H1 (cell line): ENCODE measurements around the gene TMEM156.

ENCODE experiments used
- GABPA ChIP-seq: IDR thresholded peaks from 2 replicates; pipeline ENCODE4 v1.6.1; 2011; ENCODE audit warnings: mild to moderate bottlenecking, low read length, moderate library complexity, borderline replicate concordance; ENCODE audit not compliant: insufficient read depth
- JUND ChIP-seq: IDR thresholded peaks from 2 replicates; pipeline ENCODE4 v1.6.1; 2011; ENCODE audit warnings: mild to moderate bottlenecking, improper control_type of control experiment, low read length
- KDM1A ChIP-seq: fragments of 200-600, 300-600 bp; sonication (generic); IDR thresholded peaks from 2 replicates; pipeline ENCODE4 v1.7.1; 2016; ENCODE audit warnings: mild to moderate bottlenecking, low read length, borderline replicate concordance
- POLR2A ChIP-seq, 2 experiments: IDR thresholded peaks; 1 replicate in 1 of 2; 2 replicates in 1 of 2; pipeline ENCODE4 v1.6.1; 2011; ENCODE audit warnings: low read depth in 2 of 2, low read length in 2 of 2, mild to moderate bottlenecking in 2 of 2; ENCODE audit errors: control extremely low read depth in 1 of 2
- RFX5 ChIP-seq: IDR thresholded peaks from 2 replicates; pipeline ENCODE4 v1.6.1; 2011; ENCODE audit warnings: low read depth, low read length, improper control_type of control experiment, borderline replicate concordance
- SP2 ChIP-seq: IDR thresholded peaks from 2 replicates; pipeline ENCODE4 v1.6.1; 2012; ENCODE audit warnings: mild to moderate bottlenecking, low read length, inconsistent platforms
- TF ChIP-seq, protein P1 (sequence below): IDR thresholded peaks from 2 replicates; pipeline ENCODE4 v1.6.1; 2011; ENCODE audit warnings: low read depth, mild to moderate bottlenecking, low read length; ENCODE audit not compliant: insufficient read depth
- TF ChIP-seq, protein P2 (sequence below), 3 experiments: IDR thresholded peaks; 1 replicate in 2 of 3; 2 replicates in 1 of 3; pipeline versions ENCODE4 v1.5.1 to v1.6.1; 2011; ENCODE audit warnings: low read length in 3 of 3, mild to moderate bottlenecking in 3 of 3, inconsistent platforms in 2 of 3, low read depth in 1 of 3, moderate library complexity in 1 of 3; ENCODE audit not compliant: insufficient read depth in 1 of 3; ENCODE audit errors: control extremely low read depth in 1 of 3

DNA sequence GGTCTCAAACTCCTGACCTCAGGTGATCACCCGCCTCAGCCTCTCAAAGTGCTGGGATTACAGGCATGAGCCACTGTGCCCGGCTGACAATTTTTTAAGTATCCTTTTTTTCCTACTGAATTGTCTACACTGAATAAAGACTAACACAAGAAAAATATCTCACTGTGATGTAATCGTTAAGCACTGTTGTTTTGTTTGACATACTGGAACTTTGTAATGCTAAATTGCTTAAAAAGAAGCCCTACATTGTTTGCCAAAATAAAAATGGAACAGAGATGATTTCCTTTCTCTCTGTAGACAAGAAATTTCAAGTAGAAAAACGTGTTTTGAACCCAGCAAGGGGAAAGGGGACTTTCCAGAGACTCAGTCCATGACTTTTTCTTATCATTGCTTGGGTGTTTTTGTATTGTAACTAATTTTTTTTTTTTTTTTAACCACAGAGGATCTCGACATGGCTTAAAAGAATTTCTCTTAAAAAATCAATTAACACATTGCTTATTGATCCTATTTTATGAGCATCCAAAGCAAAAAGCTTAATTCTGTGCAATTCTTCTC, 74.9 kb downstream of the TMEM156 start:
- no peak for TF ChIP-seq JUND
- TF ChIP-seq, protein P1, sequence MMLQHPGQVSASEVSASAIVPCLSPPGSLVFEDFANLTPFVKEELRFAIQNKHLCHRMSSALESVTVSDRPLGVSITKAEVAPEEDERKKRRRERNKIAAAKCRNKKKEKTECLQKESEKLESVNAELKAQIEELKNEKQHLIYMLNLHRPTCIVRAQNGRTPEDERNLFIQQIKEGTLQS, result no peak
- TF ChIP-seq, protein P2, sequence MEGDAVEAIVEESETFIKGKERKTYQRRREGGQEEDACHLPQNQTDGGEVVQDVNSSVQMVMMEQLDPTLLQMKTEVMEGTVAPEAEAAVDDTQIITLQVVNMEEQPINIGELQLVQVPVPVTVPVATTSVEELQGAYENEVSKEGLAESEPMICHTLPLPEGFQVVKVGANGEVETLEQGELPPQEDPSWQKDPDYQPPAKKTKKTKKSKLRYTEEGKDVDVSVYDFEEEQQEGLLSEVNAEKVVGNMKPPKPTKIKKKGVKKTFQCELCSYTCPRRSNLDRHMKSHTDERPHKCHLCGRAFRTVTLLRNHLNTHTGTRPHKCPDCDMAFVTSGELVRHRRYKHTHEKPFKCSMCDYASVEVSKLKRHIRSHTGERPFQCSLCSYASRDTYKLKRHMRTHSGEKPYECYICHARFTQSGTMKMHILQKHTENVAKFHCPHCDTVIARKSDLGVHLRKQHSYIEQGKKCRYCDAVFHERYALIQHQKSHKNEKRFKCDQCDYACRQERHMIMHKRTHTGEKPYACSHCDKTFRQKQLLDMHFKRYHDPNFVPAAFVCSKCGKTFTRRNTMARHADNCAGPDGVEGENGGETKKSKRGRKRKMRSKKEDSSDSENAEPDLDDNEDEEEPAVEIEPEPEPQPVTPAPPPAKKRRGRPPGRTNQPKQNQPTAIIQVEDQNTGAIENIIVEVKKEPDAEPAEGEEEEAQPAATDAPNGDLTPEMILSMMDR (IDR thresholded peaks at IDR 0.05; ENCODE audit: control extremely low read depth in 1 of 3, insufficient read depth in 1 of 3, low read depth in 1 of 3, low read length in 3 of 3), result no peak
- TF ChIP-seq RFX5, result no peak
- TF ChIP-seq SP2, result no peak
- no peak for TF ChIP-seq POLR2A (IDR thresholded peaks at IDR 0.05; ENCODE audit: control extremely low read depth in 1 of 2, low read depth in 2 of 2, low read length in 2 of 2)
- TF ChIP-seq KDM1A, result no peak
- TF ChIP-seq GABPA, result no peak
